ENCODE results near the gene TMEM269. TPM values are rescaled to one million over a fixed set of nuclear protein-coding genes. Genes with fewer than 3 reads are reported as not detected.

TMEM269 gene
- total RNA-seq, result not detected
- long read RNA-seq, result 0 reads

GRCh38 chr1:42784946-42785693 lies at the start of gene TMEM269:
TSS of gene TMEM269 (plus strand) at chr1:42784991. CDS start at chr1:42789894, 4,903 bp downstream.
- Histone ChIP-seq H3K27ac (replicated peaks) (no peak within 1 kb of the TSS), H3K4me1 (peaks cover 19% of the 10 kb centered on the region), H3K36me3 (peaks cover 21% of the 10 kb centered on the region), H3K4me3 (peak within 1 kb of the TSS; percentile 65), H3K9me3 (replicated peaks) (no peaks in the 10 kb centered on the region), H3K27me3 (ENCODE audit: low read depth) (no peaks in the 10 kb centered on the region)
- TF ChIP-seq CTCF (IDR thresholded peaks at IDR 0.05; ENCODE audit: borderline replicate concordance), result no peak
- intact Hi-C loops (cut with micrococcal nuclease), result no loop called here
- DNase-seq, result no peak

GRCh38 chr1:42735056-42735455 lies 49.7 kb upstream of the TMEM269 start:
- H3K27me3 ChIP-seq (ENCODE audit: low read depth), result no peaks in the 10 kb centered on the region
- DNase-seq, result no peak
- intact Hi-C loops (cut with micrococcal nuclease), result no loop called here

DNA sequence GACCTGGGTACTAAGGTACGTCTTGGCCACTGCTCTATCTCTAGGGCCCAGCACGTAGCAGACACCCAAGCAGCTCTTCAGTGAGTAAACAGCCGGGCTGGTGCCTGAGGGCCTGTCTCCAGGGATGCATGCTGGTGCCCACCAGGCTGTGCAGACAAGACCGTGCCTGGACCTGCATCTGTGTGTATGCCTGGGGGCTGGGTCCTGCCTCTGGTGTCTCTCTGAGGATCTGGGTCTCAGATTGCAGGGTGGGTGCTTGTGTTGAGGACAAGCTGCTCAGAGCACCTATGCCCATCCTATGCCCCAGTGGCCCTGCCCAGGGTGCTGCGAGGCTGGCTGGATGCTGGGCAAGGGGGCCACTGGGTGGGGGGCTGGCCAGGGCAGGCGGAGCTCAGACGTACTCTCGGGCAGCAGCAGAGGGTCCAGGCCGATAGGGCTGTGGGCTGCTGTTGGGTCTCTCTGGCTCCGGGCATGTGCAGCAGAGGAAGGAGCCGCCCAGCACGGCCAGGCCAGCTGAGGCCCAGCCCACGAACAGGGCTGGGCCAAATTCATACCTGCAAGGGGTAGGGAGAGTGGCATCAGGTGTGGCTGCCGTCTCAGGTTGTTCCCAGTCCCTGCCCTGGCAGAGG lies 49.2 kb upstream of the TMEM269 start:
- intact Hi-C loops (cut with micrococcal nuclease), result no loop called here
- DNase-seq, result no peak
- H3K4me3 ChIP-seq, result no peak overlapping the region
- H3K9me3 ChIP-seq (replicated peaks), result no peaks in the 10 kb centered on the region
- no peaks in the 10 kb centered on the region for H3K27me3 ChIP-seq (ENCODE audit: low read depth)
- TF ChIP-seq CTCF (IDR thresholded peaks at IDR 0.05; ENCODE audit: borderline replicate concordance), result no peak
- H3K27ac ChIP-seq (replicated peaks), result no peak overlapping the region
- no peaks in the 10 kb centered on the region for H3K36me3 ChIP-seq
- H3K4me1 ChIP-seq, result no peaks in the 10 kb centered on the region

More at GRCh38 chr1:42735056-42735455, 49.7 kb upstream of the TMEM269 start:
- no peak overlapping the region for H3K4me3 ChIP-seq
- no peak overlapping the region for H3K27ac ChIP-seq (replicated peaks)
- H3K36me3 ChIP-seq, result no peaks in the 10 kb centered on the region
- no peak for TF ChIP-seq CTCF (IDR thresholded peaks at IDR 0.05; ENCODE audit: borderline replicate concordance)
- no peaks in the 10 kb centered on the region for H3K9me3 ChIP-seq (replicated peaks)
- H3K4me1 ChIP-seq, result no peaks in the 10 kb centered on the region

GRCh38 chr1:42736152-42736551 lies 48.6 kb upstream of the TMEM269 start:
- no peaks in the 10 kb centered on the region for H3K4me1 ChIP-seq
- no peak overlapping the region for H3K27ac ChIP-seq (replicated peaks)
- no peak for TF ChIP-seq CTCF (IDR thresholded peaks at IDR 0.05; ENCODE audit: borderline replicate concordance)
- intact Hi-C loops (cut with micrococcal nuclease), result no loop called here
- no peaks in the 10 kb centered on the region for H3K9me3 ChIP-seq (replicated peaks)
- DNase-seq, result no peak
- no peaks in the 10 kb centered on the region for H3K36me3 ChIP-seq
- no peaks in the 10 kb centered on the region for H3K27me3 ChIP-seq (ENCODE audit: low read depth)
- no peak overlapping the region for H3K4me3 ChIP-seq

DNA sequence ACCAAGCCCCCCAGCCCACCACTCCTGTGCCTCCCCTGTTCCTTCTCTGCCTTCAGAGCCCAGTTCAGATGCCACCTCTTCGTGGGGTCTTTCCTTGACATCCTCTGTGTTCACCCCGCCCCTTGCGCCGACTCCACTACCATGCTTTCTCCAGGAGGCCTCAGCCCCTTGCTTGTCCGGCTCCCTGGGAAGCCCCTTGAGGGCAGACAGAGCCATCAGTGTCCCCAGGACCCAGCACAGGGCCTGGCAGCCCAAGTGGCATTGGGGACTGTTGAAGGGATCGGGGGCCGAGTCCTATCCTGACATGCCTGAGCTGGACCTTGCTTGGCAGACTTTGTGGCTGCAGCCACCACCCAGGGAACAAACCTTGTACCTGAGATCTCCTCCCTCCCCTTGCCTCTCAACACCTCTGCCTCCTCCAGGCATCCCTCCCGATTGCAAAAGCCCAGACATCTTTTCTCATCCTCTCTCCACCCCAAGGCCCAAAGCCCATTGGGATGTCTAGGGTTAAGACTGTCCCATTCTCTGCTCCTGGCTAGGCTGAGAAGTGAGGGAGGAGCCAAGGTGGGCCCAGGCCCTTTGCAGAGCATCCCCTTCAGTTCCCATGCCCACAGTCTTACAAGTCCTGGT lies 48.1 kb upstream of the TMEM269 start:
- intact Hi-C loops (cut with micrococcal nuclease), result no loop called here
- H3K9me3 ChIP-seq (replicated peaks), result no peaks in the 10 kb centered on the region
- no peak for DNase-seq
- H3K36me3 ChIP-seq, result no peaks in the 10 kb centered on the region
- H3K4me1 ChIP-seq, result no peaks in the 10 kb centered on the region
- TF ChIP-seq CTCF (IDR thresholded peaks at IDR 0.05; ENCODE audit: borderline replicate concordance), result no peak
- H3K27me3 ChIP-seq (ENCODE audit: low read depth), result no peaks in the 10 kb centered on the region
- H3K27ac ChIP-seq (replicated peaks), result no peak overlapping the region
- no peak overlapping the region for H3K4me3 ChIP-seq
